ENCODE measurements around the gene SYN1.

DNA sequence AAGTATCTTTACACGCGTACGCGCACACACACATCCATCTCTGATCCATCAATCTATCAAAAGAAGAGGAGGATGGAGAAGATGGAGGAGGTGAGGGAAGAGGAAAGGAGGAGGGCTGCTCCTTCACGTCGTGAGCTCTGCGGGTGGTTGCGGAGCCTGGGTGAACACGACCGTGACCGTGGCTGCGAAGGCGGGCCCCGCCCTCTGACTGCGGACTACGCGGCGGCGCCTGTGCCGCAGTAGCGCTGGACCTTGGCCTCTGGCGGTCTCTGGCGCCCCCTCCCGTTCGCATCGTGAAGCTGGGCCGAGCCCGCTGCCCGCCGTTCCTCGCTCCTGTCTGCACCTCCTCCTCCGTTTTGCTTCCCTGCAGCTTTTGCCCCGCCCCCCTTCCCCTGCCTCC, 96.4 kb downstream of the SYN1 start:
- TF ChIP-seq POLR2AphosphoS5 (IDR thresholded peaks at IDR 0.05) (no peak), EP300 (IDR thresholded peaks at IDR 0.05; ENCODE audit: low read depth) (no peak), POLR2A (IDR thresholded peaks at IDR 0.05) (no peak)
- TF ChIP-seq, protein P1, sequence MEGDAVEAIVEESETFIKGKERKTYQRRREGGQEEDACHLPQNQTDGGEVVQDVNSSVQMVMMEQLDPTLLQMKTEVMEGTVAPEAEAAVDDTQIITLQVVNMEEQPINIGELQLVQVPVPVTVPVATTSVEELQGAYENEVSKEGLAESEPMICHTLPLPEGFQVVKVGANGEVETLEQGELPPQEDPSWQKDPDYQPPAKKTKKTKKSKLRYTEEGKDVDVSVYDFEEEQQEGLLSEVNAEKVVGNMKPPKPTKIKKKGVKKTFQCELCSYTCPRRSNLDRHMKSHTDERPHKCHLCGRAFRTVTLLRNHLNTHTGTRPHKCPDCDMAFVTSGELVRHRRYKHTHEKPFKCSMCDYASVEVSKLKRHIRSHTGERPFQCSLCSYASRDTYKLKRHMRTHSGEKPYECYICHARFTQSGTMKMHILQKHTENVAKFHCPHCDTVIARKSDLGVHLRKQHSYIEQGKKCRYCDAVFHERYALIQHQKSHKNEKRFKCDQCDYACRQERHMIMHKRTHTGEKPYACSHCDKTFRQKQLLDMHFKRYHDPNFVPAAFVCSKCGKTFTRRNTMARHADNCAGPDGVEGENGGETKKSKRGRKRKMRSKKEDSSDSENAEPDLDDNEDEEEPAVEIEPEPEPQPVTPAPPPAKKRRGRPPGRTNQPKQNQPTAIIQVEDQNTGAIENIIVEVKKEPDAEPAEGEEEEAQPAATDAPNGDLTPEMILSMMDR (IDR thresholded peaks at IDR 0.05): peak; percentile 62 to 76 (median 70)
